ENCODE measurements around the gene FXYD6. TPM values are rescaled to one million over a fixed set of nuclear protein-coding genes. Genes with fewer than 3 reads are reported as not detected.
"Not testable (repeated sequence)": the region's sequence is repeated elsewhere in the genome, so short reads cannot be mapped to it uniquely, and the experiment has no call there.

Gene FXYD6
- polyA plus RNA-seq, 3 donors = 111 to 141 (median 136) TPM

DNA sequence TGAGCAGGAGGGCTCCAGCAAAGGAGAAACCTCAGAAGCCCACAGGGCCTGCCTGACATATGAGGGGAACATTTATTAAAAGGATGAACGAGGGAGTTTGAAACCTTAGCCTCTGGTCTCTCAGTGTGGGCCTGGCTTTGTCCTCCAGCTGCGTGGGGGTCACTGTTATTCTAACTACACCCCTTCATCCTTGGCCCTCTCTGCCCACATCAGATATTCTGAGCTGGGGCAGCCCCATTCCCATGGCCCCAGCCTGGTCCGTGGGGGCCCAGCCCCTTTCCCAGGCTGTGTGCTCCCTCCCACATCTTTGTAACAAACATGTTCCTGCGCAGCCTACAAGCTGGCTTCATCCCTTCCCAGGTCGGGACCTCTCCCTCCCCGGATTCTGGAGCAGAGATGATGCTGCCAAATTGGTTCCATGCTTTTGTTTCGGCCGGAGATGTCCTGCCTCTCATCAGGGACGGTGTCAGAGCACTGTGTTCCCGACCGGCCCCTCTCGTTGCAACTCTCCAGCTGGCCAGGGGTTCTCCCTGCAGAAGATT is 4.0 kb downstream of the FXYD6 start:
- DNase-seq = no peak

DNA sequence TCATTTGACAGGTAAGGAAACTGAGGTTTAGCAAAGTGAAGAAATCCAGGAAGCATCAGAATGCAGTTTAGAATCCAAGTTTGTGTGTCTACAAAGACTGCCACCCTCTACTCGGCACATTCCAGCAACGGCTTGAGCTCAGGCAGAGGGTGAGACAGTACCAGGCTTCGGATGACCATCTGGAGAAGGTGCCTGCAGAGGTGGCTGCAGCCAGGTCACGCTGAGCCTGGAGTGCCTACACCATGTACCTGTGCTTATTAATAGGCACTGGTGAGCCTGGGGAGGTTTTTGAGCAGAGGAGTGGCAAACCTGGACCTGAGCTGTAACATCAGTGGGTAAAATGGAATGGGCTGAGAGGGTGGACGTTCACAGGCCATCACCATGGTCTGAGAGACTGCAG is 4.7 kb downstream of the FXYD6 start:
- no peak for DNase-seq

DNA sequence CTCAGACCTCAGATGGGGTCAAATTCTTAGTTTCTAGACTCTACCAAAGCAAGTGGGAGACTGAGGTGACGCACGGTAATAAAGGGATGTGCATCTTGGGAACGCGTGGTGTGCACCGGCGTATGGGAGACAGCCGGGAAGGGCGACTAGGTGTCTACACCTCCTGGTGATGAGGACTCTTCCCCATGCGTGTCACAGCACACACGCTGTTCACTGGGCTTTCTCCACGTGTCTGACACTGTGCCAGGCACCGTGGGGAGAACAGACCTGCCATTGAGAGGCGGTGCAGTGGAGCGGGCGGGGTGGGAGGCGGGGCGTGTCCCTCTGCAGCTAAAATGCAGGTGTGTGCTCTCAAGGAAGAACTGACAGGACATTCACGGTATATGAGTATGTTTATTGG is 5.3 kb downstream of the FXYD6 start:
- no peak for DNase-seq

DNA sequence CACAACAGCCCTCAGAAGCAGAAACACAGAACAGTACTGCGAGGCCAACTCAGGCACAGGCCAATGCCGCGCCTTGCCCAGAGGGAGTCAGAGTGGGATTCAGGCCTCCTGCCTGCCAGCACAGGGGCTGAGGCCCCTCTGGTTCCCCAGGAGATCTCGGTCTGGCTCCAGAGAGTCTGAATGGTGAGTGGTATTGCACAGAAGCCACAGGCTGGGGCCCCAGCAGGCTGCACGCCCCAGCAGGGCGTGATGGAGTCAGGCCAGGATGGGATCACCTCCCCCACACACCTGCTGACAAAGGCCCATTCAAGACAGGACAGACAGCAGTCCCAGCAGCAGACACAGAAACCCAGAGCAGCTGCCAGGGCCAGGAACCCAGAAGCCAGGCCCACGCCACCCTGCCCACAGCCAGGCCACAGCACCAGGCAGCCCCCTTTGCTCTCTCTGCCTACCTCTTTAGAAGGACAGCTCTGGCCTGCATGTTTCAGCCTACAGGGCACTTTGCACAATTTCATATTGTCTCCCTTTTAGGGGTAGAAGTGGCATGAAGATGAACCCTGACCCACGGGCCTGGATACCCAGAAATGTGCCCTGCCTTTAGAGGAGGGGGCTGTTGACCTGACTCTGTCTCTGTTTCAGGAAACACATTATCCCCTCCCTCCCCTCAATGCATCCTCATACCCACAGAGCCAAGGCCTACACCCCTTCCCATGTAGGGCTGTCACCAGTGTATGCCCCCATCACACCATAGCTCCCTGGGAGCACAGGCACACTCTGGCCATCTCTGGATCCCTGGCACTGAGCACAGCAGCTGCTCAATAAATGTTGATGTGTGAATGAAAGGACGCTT is 6.1 kb downstream of the FXYD6 start:
- DNase-seq = no peak

DNA sequence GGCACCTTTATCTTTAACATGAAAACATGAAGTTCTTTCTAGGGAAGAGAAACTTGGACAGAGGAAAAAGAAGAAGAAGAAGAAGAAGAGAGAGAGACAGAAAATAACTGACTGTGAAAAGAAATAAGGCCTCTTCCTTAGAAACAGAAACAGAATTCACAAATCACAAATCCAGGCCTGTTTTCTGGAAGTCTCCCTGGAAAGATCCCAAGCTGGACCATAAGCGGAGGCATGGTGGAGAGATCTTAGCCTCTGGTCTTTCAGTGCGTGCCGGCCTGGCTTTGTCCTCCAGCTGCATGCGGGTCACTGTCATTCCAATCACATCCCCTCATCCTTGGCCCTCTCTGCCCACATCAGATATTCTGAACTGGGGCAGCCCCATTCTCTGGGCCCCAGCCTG is 6.9 kb downstream of the FXYD6 start:
- DNase-seq = no peak

DNA sequence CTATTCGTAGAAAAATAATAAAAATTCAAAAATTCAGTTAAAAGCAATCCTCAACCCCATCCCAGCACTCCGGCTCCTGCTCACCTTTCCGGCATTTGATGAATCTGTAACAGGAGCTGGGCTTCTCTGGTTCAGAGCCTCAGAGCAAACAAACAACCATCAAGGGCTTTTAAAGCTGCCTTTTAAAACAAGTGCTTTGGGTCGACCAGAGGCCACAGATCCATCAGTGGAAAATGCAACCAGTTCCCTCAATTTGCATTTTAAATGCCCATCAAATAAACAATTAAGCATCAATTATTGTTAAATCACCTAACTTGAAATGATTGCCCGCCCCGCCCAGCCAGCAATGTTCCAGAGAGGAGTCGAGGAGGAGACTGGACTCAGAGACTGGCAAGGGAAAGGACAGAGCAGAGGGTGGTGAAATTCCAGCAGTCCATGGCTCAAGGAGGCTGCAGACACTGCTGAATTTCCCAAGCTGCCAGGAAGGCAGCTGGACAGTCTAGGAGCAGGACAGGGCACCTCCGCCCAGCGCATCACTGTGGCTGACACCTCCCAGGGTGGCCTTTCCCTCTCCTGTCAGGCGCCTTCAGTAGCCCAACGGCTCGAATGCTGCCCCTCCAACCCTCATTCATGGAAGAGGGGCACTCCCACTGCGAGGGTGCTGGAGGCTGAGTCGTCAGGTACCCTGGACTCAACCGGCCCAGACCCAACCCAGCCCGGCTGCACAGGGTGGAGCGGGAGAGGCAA is 7.5 kb downstream of the FXYD6 start:
- no peak for DNase-seq

DNA sequence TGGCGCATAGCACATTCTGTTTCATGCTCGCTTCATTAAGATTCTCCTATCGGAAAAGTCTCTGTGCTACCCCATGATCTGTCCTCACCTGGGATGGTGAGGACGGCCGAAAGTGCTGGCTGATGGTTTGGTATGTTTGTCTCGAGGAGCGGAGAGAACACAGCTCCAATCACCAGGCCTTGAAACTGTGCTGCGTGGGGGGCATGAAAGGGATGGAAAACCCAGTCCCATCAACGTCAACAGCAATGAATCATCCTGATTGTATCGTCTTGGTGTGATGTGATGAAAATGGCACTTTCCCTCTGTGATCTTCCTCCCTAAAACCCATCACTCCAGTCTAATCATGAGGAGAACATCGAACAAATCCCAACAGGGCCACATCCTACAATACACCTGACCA is 8.4 kb downstream of the FXYD6 start:
- DNase-seq = no peak

DNA sequence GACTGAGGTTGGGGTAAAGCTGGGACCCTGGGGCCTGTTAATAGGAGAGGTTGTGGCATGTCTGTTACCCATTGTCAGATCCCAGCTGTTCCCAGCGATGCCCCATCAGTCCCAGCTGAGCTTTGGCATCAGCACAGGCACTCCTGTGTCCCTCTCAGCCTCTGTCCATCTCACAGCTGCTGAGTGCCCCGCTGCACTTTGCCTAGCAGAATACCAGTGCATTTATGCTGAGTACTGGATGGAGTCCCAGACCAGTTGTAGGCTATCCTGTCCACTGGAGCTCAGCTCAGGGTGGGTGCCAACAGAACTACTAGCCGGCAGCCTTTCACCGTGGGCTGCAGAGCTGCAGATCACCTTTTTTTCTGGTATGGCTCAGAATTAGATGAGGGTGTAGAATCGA is 9.9 kb downstream of the FXYD6 start:
- DNase-seq = no peak

DNA sequence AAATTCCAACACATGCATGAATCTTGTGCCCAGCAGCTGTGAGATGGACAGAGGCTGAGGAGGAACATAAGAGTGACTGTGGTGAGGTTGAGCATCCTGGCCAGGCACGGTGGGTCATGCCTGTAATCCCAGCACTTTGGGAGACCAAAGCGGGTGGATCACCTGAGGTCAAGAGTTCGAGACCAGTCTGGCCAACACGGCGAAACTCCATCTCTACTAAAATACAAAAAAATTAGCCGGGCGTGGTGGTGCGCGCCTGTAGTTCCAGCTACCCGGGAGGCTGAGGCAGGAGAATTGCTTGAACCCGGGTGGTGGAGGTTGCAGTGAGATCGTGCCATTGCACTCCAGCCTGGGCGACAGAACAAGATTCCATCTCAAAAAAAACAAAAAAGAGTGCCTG is 10.9 kb downstream of the FXYD6 start:
- DNase-seq = not testable (repeated sequence)

DNA sequence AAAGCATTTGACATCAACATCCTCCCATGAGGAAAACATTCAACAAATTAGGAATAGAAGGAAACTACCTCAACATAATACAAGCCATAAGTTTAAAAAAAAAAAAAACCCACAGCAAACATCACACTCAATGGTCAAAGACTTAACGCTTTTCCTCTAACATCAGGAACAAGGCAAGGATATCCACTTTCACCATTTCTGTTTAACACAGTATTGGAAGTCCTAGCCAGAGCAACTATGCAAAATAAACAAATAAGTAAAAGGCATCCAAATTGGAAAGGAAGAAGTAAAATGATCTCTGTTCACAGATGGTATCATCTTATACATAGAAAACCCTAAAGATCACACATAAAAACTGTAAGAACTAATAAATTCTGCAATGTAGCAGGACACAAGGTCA is 13.1 kb downstream of the FXYD6 start:
- DNase-seq = no peak

DNA sequence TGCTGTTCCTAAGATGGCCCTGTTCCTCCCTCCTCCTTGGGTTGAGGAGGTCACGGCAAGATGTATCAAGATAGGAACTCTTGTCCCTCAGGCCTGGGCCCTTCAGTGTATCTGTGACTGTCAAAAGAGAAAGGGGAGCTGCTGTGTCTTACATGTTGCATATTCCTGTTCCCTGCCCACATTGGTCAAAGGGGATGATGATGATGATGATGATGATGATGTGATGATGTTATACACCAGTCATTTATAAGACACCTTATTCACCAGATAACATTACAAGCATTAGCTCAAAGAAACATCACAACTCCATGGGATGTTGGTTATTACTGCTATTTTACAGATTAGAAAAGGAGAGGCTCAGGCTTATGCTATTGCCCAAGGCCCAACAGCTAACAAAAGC is 13.7 kb downstream of the FXYD6 start:
- no peak for DNase-seq

DNA sequence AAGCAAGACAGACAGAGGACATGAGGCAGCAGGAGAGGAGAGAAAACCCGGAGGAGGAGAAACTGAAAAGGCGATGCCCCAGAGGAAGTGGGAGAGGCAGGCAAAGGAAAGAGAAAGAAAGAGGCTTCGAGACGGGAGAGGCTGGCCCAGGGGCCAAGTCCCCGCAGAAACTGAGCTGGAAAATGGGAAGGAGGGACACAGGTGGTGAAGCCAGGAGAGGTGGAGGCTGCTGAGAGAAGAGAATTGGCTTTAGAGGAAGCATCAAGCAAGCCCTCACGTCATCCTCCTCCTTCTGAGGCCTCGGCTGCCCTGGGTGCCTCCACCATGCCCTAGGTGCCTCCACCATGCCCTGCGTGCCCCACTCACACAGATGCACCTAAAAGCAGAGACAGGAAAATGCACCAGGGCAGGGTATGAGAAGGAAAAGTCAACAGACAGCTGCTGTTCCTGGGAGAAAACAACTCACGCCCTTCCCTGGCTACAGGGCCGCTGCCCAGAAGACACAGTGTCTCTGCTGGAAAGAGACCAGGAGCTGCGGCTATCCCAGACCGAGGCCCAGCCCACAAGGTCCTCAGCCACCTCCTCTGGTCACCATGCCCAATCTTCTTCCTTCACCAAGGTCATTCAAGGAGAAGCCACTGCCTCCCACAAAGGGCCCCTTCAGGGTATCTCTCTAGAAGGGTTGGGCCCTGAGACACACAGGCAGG is 14.3 kb downstream of the FXYD6 start:
- DNase-seq = no peak

DNA sequence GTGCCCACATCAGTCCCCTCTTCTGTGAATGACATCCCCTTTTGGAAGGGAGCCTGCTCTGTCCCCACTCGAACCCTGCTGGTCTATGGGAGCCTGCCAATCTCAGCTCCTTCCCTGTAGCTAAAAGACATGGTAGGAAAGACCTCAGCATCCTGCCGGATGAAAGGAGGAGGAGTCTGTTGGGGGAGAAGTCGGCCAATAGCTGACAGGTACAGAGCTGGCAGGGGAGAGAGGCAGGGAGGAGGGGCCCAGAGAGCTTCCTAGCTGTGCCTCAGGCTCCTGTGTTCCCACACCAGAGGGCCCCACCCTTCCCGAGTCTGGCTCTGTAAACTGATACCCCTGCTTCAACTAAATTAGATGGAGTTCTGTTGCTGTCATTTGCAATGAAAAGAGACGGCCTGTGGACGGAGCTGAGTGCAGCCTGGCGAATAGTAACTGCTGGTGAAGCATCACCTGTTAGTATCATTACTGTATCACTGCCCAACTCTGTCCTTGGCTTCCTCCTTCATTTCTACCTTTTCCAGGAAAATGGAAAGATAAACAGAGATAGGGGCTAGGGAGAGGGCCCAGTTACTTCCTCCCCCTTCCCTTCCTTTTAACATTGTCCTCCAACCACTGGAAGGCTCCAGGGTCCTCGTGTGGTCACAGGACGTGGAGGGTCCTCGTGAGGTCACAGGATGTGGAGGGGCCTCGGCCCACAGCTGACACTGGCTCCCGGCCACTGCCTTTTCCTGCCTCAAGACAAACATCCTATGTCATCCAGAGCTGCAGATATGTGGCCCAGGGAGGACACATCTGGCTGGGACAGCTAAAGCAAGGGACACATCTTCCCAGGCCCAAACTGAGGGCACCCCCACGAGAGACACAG is 15.1 kb downstream of the FXYD6 start:
- DNase-seq = no peak

DNA sequence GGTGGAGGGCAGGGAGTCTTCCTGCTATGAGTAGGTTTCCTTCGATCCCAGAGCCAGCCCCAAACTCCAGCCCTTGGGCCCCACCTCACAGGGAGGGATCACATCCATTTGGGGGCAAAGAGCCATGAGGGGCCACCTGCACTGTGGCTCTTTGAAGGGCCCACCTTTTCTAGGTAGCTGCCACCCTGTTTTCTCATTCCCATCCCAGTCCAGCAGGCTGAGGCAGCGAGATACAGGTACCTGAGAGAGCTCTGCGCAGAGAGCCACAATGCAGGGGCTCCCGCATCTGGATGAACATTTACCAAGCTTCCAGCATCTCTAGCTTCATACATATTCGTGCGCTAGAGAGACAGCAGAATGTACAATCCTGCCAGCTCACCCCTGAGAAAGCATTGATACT is 16.3 kb downstream of the FXYD6 start:
- DNase-seq = no peak

DNA sequence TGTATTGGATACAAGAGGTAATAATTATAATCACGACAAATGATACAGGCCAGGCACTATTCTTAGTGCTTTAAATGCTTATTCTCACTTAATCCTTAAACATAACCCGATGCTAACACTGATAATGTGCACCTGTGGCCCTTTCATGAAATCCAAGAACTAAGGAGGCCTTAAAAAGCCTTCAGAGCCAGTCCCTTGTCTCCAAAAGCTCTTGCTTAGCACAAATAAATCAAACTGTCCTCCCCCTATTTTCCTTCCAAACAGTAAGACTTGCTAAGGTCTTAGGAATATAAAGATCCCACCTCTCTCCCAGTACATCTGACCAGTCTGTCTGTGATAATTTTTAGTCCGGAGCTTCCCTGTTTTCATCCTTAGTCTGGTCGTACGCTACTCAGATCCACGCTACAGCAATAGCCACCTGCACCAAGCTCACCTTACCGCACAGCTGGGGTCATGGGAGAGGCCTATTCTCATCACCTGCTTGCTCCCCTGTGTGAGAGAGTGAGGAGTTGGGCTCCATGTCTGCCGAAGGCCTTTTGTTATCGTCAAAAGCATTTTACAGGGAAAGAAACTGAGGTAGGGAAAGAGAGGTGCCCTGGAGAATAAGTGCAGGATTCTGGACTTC is 16.9 kb downstream of the FXYD6 start:
- no peak for DNase-seq

DNA sequence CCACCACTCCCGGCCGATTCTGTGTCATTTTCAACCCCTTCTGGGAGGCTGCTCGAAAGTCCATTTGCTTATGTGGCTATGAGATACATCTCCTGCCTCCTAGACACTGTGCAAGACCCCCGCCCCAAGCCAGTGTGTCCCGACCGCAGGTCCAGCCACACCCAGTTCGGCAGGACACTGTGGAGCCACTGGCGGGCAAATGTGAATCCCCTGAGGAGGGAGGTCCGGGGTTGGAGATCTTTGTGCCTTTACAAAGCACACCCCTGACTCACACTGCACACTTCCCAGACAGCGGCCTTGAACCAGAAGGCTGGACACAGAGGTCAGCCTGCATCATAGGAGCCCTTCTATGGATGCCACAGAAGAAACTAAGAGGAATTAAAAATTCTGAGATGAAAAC is 17.4 kb downstream of the FXYD6 start:
- no peak for DNase-seq

DNA sequence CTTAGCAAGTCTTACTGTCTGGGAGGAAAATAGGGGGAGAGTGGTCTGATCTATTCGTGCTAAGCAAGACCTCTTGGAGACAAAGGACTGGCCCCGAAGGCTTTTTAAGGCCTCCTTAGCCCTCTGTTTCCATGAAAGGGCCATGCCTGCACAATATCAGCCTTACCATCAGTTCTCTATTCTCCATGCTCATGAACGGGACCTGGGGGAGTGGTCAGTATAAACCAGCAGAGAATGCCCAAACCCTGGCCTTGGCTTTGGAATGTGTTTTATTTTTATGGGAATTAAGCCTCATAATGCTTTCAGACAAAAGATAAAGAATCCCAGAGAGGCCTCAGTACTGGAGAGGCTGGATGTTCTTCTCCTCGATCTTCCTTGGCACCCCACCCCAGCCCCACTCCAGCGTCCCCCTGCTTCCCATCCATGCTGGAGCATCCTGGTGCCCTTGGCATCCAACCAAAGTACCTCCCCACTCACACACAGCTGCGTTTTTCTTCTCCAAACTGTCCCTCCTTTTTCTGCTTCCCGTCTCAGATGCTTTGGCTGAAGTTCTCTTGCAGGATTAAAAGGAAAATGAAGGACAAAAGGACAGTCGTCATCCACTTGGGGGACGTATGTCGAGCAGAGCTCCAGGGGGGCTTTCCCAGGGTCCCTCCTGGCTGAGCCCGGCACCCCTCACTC is 18.6 kb downstream of the FXYD6 start:
- no peak for DNase-seq

DNA sequence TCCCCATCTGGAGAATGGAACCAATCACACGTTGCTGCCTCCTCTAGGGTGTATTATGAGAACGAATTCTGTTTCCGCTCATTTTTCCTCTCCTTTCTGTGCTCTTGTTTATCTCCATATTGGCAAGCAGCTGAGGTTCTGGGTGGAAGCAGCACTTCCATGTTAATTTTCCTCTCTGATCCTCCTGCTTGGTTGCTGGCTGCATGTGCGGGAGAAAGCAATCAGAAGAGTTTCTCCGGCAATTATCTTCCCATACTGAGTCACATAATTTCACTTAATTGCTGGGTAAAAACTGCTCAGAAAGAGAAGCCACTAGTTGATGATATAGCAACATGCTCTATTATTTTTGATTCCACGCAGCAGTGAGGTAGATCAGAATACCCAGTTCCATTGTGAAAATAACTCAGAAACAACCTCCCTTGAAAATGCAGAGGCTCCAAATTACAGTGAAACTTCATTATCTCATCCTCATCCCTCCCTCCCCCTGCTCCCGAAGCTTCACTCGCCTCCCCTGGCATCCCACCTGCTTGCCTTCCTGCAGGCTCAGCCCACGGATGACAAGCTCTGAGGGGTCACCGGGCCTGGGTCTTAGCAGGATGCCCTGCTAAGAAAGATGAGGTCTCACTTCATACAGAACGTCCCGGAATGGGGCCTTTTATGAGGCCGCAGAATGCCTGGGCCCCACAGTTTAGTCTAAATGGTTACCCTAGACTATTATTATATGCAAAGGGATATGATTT is 20.4 kb downstream of the FXYD6 start:
- no peak for DNase-seq

DNA sequence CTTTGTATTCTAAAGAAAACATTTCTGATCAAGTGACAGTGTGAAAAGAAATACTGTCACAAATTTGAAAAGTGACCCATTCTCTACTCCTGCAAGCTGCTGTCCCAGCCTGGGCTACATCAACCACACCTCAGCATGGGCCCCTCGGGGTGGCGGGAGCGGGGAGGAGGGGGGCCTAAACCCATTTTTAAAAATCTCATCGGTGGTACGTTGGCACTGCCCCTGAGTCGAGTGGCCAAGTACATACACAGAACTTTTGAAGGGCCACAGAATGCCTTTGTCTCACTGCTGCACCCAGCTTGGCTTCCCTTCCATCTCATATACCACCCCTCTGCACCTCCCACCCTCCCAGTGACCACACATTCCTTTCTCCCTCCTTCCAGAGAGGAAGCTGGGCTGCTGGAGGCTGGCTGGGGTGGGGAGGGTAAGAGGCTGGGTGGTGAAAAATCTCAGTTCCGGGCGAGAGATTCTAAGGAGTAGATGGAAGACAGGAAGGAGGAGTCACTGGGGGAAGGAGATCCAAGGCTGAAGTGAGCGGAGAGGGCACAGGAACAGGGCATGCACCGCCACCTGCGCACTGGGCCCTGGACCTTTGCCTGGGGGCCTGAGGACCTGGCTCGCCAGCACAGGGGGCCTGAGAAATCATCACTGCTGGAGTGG is 21.1 kb downstream of the FXYD6 start:
- DNase-seq = no peak
